ENCODE results near the gene HS6ST2.

Gene HS6ST2

DNA sequence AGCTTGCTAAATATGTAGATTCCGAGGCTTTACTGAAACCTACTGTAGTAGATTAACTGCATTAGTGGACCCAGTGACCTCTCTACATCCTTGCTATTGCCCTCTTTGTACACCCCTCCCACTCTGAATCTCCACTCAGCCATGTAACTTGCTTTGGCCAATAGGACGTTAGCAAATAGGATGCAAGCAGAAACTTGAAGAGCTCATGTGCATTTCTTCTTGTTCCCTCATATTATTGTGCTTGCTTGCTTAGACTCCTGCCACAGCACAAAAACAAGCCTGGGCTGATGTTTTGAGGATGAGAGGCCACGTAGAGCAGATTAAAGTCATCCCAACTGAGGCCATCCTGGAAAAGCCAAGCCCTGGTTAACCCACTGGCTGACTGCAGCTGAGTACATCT lies 147.9 kb downstream of the HS6ST2 start:
- H3K27ac ChIP-seq (ENCODE audit: insufficient read depth, low read length, poor library complexity, severe bottlenecking): no peak overlapping the region

DNA sequence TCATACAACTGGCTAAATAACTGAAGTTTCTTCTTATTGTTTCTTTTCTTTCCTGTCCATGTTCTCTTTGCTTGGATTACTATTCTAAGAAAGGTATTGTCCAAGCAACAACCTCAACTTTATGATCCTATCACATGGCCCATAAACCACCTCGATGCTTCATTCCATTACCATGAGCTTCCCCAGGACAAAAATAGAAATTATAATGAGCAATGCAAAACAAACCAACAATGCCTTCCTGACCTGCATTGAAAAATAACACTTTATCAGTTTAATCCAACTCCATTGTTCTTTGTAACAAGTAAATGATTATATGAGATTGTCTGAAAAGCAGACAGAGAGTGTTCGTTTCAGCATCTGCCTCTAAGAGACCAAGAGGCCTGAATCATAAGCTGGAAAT lies 148.8 kb downstream of the HS6ST2 start:
- no peak overlapping the region for H3K4me3 ChIP-seq (ENCODE audit: insufficient read depth, low read depth, low read length, poor library complexity, severe bottlenecking)
- no peaks in the 10 kb centered on the region for H3K9me3 ChIP-seq (ENCODE audit: control insufficient read depth, low read length)
- H3K27me3 ChIP-seq (replicated peaks; ENCODE audit: control insufficient read depth, insufficient read depth, low read length, poor library complexity, severe bottlenecking): no peaks in the 10 kb centered on the region
- no peaks in the 10 kb centered on the region for H3K36me3 ChIP-seq (ENCODE audit: control insufficient read depth, insufficient read depth, low read length)
- H3K27ac ChIP-seq (ENCODE audit: insufficient read depth, low read length, poor library complexity, severe bottlenecking): no peak overlapping the region
- no peaks in the 10 kb centered on the region for H3K4me1 ChIP-seq (ENCODE audit: control insufficient read depth, insufficient read depth, low read length, poor library complexity, severe bottlenecking)
- no peak for DNase-seq

More for the DNA sequence above, 147.9 kb downstream of the HS6ST2 start:
- Histone ChIP-seq H3K4me1 (ENCODE audit: control insufficient read depth, insufficient read depth, low read length, poor library complexity, severe bottlenecking) (no peaks in the 10 kb centered on the region), H3K4me3 (ENCODE audit: insufficient read depth, low read depth, low read length, poor library complexity, severe bottlenecking) (no peak overlapping the region), H3K27me3 (replicated peaks; ENCODE audit: control insufficient read depth, insufficient read depth, low read length, poor library complexity, severe bottlenecking) (no peaks in the 10 kb centered on the region), H3K36me3 (ENCODE audit: control insufficient read depth, insufficient read depth, low read length) (no peaks in the 10 kb centered on the region), H3K9me3 (ENCODE audit: control insufficient read depth, low read length) (no peaks in the 10 kb centered on the region)
- no peak for DNase-seq

DNA sequence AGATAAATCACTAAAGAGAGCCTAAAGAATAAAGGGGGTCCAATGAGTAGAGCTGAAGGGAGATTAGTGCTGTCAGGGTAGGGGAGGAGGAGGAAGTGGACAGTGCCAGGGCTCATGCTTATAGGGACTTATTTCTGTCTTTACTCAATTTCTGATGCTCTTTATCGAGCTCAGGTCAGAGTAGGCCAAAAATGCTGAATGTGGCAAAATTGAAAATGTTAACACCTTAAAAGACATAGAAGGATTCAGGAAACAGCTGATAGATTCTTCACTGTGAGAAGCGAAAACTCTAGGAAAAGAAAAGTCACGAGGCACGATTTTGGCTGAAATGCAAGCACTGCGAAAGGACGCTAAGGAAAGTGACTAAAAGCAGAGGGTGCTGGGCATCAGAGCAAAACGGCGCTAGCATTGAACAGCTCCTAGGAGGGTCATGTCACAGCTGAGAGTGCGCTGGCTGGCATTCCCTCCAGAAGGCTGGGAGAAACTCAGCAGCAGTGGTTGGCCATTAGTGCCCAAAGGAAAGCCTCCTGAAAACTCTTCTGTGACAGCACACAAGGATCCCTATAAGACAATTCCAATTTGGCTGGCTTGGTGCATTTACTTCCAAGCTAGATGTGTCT lies 150.9 kb downstream of the HS6ST2 start:
- no peaks in the 10 kb centered on the region for H3K36me3 ChIP-seq (ENCODE audit: control insufficient read depth, insufficient read depth, low read length)
- DNase-seq: no peak
- H3K27ac ChIP-seq (ENCODE audit: insufficient read depth, low read length, poor library complexity, severe bottlenecking): no peak overlapping the region
- H3K9me3 ChIP-seq (ENCODE audit: control insufficient read depth, low read length): no peaks in the 10 kb centered on the region
- no peak overlapping the region for H3K4me3 ChIP-seq (ENCODE audit: insufficient read depth, low read depth, low read length, poor library complexity, severe bottlenecking)
- no peaks in the 10 kb centered on the region for H3K27me3 ChIP-seq (replicated peaks; ENCODE audit: control insufficient read depth, insufficient read depth, low read length, poor library complexity, severe bottlenecking)
- no peaks in the 10 kb centered on the region for H3K4me1 ChIP-seq (ENCODE audit: control insufficient read depth, insufficient read depth, low read length, poor library complexity, severe bottlenecking)

DNA sequence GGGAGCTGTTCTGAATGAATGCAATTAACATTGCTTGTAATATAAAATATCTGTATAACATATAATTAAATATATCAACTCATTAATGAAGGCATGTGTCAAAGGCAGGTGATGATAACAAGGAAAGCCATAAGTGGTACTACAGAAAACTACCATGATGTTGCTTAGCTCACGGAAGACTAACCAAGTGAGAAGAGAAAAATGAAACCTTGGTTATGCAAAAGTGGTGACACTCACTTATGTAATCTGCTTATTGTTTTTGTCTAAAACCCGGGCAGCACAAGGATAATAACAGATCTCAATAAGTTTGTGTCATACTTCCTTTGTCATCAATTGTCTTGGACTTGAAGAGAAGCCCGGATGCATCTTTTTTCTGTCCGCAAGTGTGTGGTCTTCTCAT lies 156.4 kb downstream of the HS6ST2 start:
- H3K27ac ChIP-seq (ENCODE audit: insufficient read depth, low read length, poor library complexity, severe bottlenecking): no peak overlapping the region
- no peaks in the 10 kb centered on the region for H3K27me3 ChIP-seq (replicated peaks; ENCODE audit: control insufficient read depth, insufficient read depth, low read length, poor library complexity, severe bottlenecking)
- H3K36me3 ChIP-seq (ENCODE audit: control insufficient read depth, insufficient read depth, low read length): no peaks in the 10 kb centered on the region
- no peaks in the 10 kb centered on the region for H3K4me1 ChIP-seq (ENCODE audit: control insufficient read depth, insufficient read depth, low read length, poor library complexity, severe bottlenecking)
- DNase-seq: no peak
- no peaks in the 10 kb centered on the region for H3K9me3 ChIP-seq (ENCODE audit: control insufficient read depth, low read length)
- H3K4me3 ChIP-seq (ENCODE audit: insufficient read depth, low read depth, low read length, poor library complexity, severe bottlenecking): no peak overlapping the region

DNA sequence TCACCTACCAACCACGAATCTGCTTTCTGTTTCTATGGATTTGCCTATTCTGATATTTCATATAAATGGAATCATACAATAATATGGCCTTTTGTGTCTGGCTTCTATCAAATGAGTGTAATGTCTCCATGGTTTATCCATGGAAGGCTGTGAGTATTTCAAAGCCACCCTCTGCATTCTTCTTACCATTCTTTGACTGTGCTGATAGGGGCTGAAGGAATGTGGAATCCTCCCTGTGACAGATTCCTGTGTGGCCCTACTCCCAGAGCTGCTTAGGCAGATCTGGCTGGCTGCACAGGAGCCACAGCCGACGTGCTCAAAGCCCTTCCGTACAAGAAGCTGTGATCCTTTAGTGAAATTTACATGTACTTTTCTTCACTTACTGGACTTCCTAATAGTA lies 163.2 kb downstream of the HS6ST2 start:
- Histone ChIP-seq H3K27ac (ENCODE audit: insufficient read depth, low read length, poor library complexity, severe bottlenecking) (no peak overlapping the region), H3K36me3 (ENCODE audit: control insufficient read depth, insufficient read depth, low read length) (no peaks in the 10 kb centered on the region), H3K4me3 (ENCODE audit: insufficient read depth, low read depth, low read length, poor library complexity, severe bottlenecking) (no peak overlapping the region), H3K27me3 (replicated peaks; ENCODE audit: control insufficient read depth, insufficient read depth, low read length, poor library complexity, severe bottlenecking) (no peaks in the 10 kb centered on the region), H3K4me1 (ENCODE audit: control insufficient read depth, insufficient read depth, low read length, poor library complexity, severe bottlenecking) (no peaks in the 10 kb centered on the region), H3K9me3 (ENCODE audit: control insufficient read depth, low read length) (no peaks in the 10 kb centered on the region)
- no peak for DNase-seq

DNA sequence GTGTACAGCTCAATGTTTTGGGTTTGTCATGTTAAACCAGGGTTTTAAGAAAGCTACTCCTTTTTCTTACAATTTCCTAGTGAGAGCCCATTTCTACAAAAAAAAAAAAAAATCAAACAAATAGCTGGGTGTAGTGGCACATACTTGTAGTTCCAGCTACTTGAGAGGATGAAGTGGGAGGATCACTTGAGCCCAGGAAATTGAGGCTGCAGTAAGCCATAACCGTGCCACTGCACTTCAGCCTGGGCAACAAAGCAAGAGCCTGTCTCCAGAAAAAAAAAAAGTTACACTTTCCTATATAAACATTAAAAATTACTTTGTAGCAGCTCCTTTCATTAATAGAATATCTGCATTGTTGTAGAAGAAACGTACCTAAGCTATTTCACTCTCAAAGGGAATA lies 166.7 kb downstream of the HS6ST2 start:
- Histone ChIP-seq H3K9me3 (ENCODE audit: control insufficient read depth, low read length) (no peaks in the 10 kb centered on the region), H3K36me3 (ENCODE audit: control insufficient read depth, insufficient read depth, low read length) (no peaks in the 10 kb centered on the region), H3K27me3 (replicated peaks; ENCODE audit: control insufficient read depth, insufficient read depth, low read length, poor library complexity, severe bottlenecking) (no peaks in the 10 kb centered on the region), H3K4me1 (ENCODE audit: control insufficient read depth, insufficient read depth, low read length, poor library complexity, severe bottlenecking) (no peaks in the 10 kb centered on the region), H3K4me3 (ENCODE audit: insufficient read depth, low read depth, low read length, poor library complexity, severe bottlenecking) (no peak overlapping the region), H3K27ac (ENCODE audit: insufficient read depth, low read length, poor library complexity, severe bottlenecking) (no peak overlapping the region)
- no peak for DNase-seq

DNA sequence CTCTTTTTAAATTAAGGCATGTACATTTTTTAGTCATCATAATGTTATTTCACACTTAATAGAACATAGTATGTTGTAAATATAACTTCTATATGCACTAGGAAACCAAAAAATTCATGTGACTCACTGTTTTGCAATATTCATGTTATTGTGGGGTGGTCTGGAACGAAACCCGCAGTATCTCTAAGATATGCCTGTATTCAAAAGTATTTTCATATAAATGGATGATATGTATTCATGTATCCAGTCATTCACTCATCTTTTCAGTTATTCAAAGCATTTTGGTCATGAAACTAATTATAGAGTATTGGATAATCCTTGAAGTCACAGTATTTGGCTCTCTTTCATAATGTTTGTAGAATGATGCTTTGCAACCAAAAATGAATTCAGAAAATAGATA lies 168.1 kb downstream of the HS6ST2 start:
- Histone ChIP-seq H3K9me3 (ENCODE audit: control insufficient read depth, low read length) (no peaks in the 10 kb centered on the region), H3K4me3 (ENCODE audit: insufficient read depth, low read depth, low read length, poor library complexity, severe bottlenecking) (no peak overlapping the region), H3K27ac (ENCODE audit: insufficient read depth, low read length, poor library complexity, severe bottlenecking) (no peak overlapping the region), H3K4me1 (ENCODE audit: control insufficient read depth, insufficient read depth, low read length, poor library complexity, severe bottlenecking) (no peaks in the 10 kb centered on the region), H3K27me3 (replicated peaks; ENCODE audit: control insufficient read depth, insufficient read depth, low read length, poor library complexity, severe bottlenecking) (no peaks in the 10 kb centered on the region), H3K36me3 (ENCODE audit: control insufficient read depth, insufficient read depth, low read length) (no peaks in the 10 kb centered on the region)
- DNase-seq: no peak

DNA sequence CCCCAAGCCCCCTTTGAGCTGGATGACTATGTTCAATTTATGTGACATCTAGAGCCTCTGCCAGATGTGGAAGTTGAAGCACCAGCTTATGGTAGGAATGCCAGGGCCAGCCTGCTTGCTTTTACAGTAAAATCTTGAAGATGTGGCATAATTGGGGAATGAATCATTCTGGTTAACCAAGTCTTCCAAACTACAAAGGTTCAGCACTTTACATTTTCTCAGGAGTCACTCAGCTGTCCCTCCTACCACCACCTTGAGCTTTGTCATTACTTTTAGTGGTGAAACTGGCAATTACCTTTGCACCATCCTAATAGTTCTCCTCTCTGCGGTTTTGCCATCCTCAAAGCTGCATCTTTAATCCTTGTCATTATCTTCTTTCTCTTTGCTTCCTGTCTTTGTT lies 172.2 kb downstream of the HS6ST2 start:
- H3K4me1 ChIP-seq (ENCODE audit: control insufficient read depth, insufficient read depth, low read length, poor library complexity, severe bottlenecking): no peaks in the 10 kb centered on the region
- no peaks in the 10 kb centered on the region for H3K36me3 ChIP-seq (ENCODE audit: control insufficient read depth, insufficient read depth, low read length)
- no peaks in the 10 kb centered on the region for H3K27me3 ChIP-seq (replicated peaks; ENCODE audit: control insufficient read depth, insufficient read depth, low read length, poor library complexity, severe bottlenecking)
- no peak for DNase-seq
- H3K4me3 ChIP-seq (ENCODE audit: insufficient read depth, low read depth, low read length, poor library complexity, severe bottlenecking): no peak overlapping the region
- H3K9me3 ChIP-seq (ENCODE audit: control insufficient read depth, low read length): no peaks in the 10 kb centered on the region
- no peak overlapping the region for H3K27ac ChIP-seq (ENCODE audit: insufficient read depth, low read length, poor library complexity, severe bottlenecking)

DNA sequence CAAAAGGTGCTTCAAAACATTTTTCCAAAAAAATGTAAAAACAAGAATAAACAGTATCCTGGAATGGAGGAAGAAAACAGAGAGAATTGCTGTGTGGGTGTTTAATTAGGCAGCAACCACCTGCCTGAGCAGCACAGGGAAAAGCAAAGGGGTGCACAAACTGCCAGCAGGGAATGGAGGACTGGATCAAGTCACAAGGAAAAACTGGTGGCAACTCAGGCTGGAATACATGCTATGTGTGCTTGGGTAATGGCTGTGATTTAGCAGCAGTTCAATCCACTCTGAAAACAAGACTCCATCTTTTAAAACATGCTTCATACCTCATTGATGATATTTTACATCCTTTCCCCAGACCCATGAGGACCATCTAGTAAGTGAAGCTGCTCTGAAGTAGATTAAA lies 179.5 kb downstream of the HS6ST2 start:
- no peak for DNase-seq
- Histone ChIP-seq H3K27ac (ENCODE audit: insufficient read depth, low read length, poor library complexity, severe bottlenecking) (no peak overlapping the region), H3K9me3 (ENCODE audit: control insufficient read depth, low read length) (no peaks in the 10 kb centered on the region), H3K27me3 (replicated peaks; ENCODE audit: control insufficient read depth, insufficient read depth, low read length, poor library complexity, severe bottlenecking) (no peaks in the 10 kb centered on the region), H3K4me1 (ENCODE audit: control insufficient read depth, insufficient read depth, low read length, poor library complexity, severe bottlenecking) (no peaks in the 10 kb centered on the region), H3K4me3 (ENCODE audit: insufficient read depth, low read depth, low read length, poor library complexity, severe bottlenecking) (no peak overlapping the region), H3K36me3 (ENCODE audit: control insufficient read depth, insufficient read depth, low read length) (no peaks in the 10 kb centered on the region)

DNA sequence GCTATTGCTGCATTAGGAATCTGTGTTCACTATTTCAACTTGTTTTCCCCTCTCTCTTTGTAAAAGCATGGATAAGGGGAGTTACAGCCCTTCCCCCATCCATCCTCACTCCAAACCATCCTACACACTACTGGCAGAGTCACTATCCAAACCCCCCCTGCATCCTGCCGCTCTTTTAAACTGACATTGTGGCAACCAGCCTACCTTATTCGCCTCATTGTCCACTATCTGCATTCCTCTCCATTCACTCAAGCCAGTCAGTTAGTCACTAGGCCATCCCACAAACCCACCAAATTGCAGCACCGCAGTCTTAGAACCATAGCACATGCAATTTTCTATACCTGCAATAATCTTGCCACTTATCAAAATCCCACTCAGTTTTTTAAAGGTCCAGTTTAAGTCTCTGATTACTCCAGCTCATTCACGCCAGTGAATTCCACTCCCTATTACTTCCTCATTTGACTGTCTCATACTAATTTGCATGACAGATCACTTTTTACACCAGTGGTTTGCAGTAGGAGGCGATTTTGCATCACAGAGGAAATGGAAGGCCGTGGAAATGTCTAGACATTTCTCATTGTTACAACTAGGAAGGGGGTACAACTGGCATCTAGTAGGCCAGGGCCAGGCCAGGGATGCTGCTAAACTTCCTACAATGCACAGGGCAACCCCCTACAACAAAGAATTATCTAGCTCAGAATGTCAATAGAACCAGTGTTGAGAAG lies 181.8 kb downstream of the HS6ST2 start:
- Histone ChIP-seq H3K36me3 (ENCODE audit: control insufficient read depth, insufficient read depth, low read length) (no peaks in the 10 kb centered on the region), H3K27me3 (replicated peaks; ENCODE audit: control insufficient read depth, insufficient read depth, low read length, poor library complexity, severe bottlenecking) (no peaks in the 10 kb centered on the region), H3K9me3 (ENCODE audit: control insufficient read depth, low read length) (no peaks in the 10 kb centered on the region), H3K4me3 (ENCODE audit: insufficient read depth, low read depth, low read length, poor library complexity, severe bottlenecking) (no peak overlapping the region), H3K4me1 (ENCODE audit: control insufficient read depth, insufficient read depth, low read length, poor library complexity, severe bottlenecking) (no peaks in the 10 kb centered on the region), H3K27ac (ENCODE audit: insufficient read depth, low read length, poor library complexity, severe bottlenecking) (no peak overlapping the region)
- no peak for DNase-seq

All from effector memory CD4-positive, alpha-beta T cell (primary cell).